Body of pancreas (tissue), 4 donors: Measurements from ENCODE around the gene PARK7. TPM values are rescaled to one million over a fixed set of nuclear protein-coding genes. Genes with fewer than 3 reads are reported as not detected.

Experiments used
- ATAC-seq: fragments of 150-250 bp; one replicate; pipeline ENCODE4 v1.9.1; 2016
- DNase-seq, 4 donors: peaks; one replicate each; pipeline ENCODE4 v3.0.0-alpha.2; 2019
- H3K27ac ChIP-seq, 4 donors: fragments of 200-600 bp; sonication (generic); 1 replicate in 3 of 4; 2 replicates in 1 of 4; pipeline versions ENCODE4 v1.5.1 to v1.6.1; 2016 to 2019; ENCODE audit warnings: mild to moderate bottlenecking in 1 of 4, mixed read lengths in 1 of 4, moderate library complexity in 1 of 4
- H3K27me3 ChIP-seq, 2 donors: fragments of 200-600 bp; sonication (generic); one replicate each; pipeline ENCODE4 v1.6.0; 2016; ENCODE audit warnings: mild to moderate bottlenecking in 1 of 2
- H3K36me3 ChIP-seq, 2 donors: fragments of 200-600 bp; sonication (generic); replicated peaks in 1 of 2; 2 replicates each; pipeline ENCODE4 v1.5.1; 2016; ENCODE audit warnings: low read depth in 2 of 2; ENCODE audit not compliant: insufficient read depth in 1 of 2
- H3K4me1 ChIP-seq: fragments of 200-600 bp; sonication (generic); one replicate; pipeline ENCODE4 v1.6.0; 2016
- H3K4me3 ChIP-seq, 2 donors: fragments of 200-600 bp; sonication (generic); 1 replicate in 1 of 2; 2 replicates in 1 of 2; pipeline ENCODE4 v1.5.1; 2016 to 2019
- H3K9me3 ChIP-seq, 3 donors: fragments of 200-600 bp; sonication (generic); 1 replicate in 2 of 3; 2 replicates in 1 of 3; pipeline ENCODE4 v1.5.1; 2016
- CTCF ChIP-seq, 7 experiments: fragments of 450-650 bp in 4 of 7; fragments of 200-600 bp in 3 of 7; sonication (generic) in 3 of 7; IDR thresholded peaks; one replicate each; pipeline ENCODE4 v1.5.1; 2016 to 2019; ENCODE audit warnings: antibody characterized with exemption in 7 of 7
- POLR2A ChIP-seq, 3 donors: fragments of 450-650 bp; IDR thresholded peaks; one replicate each; pipeline ENCODE4 v1.6.1; 2016; ENCODE audit warnings: antibody characterized with exemption in 3 of 3, mild to moderate bottlenecking in 2 of 3
- WGBS, 2 donors: methylation state at CpG; one replicate each; pipeline ENCODE4 v1.1.5; 2017; 5-methylcytosine and 5-hydroxymethylcytosine counted together
- intact Hi-C: fragments of 100-400 bp; cut with DNase I; formaldehyde crosslinking; loops from one replicate; pipeline ENCODE4 v1.15.1; 2023
- total RNA-seq, 2 donors: library from RNA; depleted of rRNA; stranded (reverse); fragments of >200 nt; gene quantifications; one replicate each; pipeline ENCODE4 v1.1.0, GENCODE V29; 2016

Gene PARK7
- total RNA-seq, 2 donors from 2014 or later = 88.3 to 110 TPM

- TF ChIP-seq POLR2A (IDR thresholded peaks at IDR 0.05) (no peak), CTCF (IDR thresholded peaks at IDR 0.05) (no peak)
- H3K27ac ChIP-seq = peak overlapping the region in 2 of 4 donors; percentile 6 to 36
- intact Hi-C loops = no loop called here
- H3K9me3 ChIP-seq = no peaks in the 10 kb centered on the region
- 82 to 84% methylated on average over 12 to 18 of the region's 18 CpGs for WGBS, 2 donors
- peak in 2 of 4 donors; percentile 20 to 43 for DNase-seq
- no peaks in the 10 kb centered on the region for H3K4me1 ChIP-seq
- peak; percentile 38 for ATAC-seq
- no peaks in the 10 kb centered on the region for H3K36me3 ChIP-seq
- no peaks in the 10 kb centered on the region for H3K27me3 ChIP-seq
- H3K4me3 ChIP-seq = no peak overlapping the region
These were observed 30.3 kb downstream of the PARK7 start for GRCh38 chr1:7991504-7992440.

DNA sequence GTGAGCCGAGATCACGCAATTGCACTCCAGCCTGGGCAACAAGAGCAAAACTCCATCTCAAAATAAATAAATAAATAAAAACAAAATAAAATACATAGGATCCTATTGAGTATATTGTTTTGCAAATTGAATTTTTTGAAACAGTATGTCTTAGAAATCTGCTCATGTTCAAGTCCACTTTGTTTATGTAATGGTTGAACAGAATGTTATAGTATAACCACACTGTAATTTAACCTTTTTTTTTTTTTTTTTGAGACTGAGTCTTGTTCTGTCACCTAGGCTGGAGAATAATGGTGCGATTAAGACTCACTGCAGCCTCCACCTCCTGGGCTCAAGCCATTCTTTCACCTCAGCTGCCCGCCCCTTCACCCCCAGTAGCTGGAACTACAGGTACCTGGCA, 31.4 kb downstream of the PARK7 start:
- intact Hi-C loops = no loop called here
- Histone ChIP-seq H3K27me3 (no peaks in the 10 kb centered on the region), H3K9me3 (no peaks in the 10 kb centered on the region), H3K27ac (no peak overlapping the region), H3K36me3 (no peaks in the 10 kb centered on the region), H3K4me3 (no peak overlapping the region), H3K4me1 (no peaks in the 10 kb centered on the region)
- no peak for DNase-seq
- TF ChIP-seq POLR2A (IDR thresholded peaks at IDR 0.05) = no peak
- no peak for TF ChIP-seq CTCF (IDR thresholded peaks at IDR 0.05)
- no peak for ATAC-seq
- WGBS, 2 donors = 88% methylated on average over 4 of the region's 4 CpGs

DNA sequence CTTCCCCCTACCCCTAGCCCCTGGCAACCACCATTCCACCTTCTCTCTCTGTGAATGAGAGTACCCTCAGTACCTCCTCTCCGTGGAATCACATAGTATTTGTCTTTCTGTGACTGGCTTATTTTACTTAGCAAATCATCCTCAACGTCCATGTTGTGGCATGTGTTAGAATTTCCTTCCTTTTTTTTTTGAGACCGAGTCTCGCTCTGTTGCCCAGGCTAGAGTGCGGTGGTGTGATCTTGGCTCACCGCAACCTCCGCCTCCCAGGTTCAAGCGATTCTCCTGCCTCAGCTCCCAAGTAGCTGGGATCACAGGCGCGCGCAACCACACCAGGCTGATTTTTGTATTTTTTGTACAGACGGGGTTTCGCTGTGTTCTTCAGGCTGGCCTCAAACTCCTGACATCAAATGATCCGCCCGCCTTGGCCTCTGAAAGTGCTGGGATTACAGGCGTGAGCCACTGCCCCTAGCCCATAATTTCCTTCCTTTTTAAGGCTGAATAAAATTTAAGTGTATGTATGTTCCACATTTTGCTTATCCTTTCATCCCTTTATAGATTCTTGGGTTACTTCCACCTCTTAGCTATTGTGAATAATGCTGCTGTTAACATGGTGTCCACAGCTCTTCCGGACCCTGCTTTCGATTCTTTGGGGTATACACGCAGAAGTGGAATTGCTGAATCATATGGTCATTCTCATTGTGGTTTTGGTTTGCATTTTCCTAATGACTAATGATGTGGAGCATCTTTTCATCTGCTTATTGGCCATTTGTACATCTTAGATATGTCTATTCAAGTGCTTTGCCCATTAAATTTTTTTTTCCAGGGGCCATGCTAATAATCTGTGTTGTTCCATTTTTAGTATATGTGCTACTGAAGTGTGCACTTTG, 32.3 kb downstream of the PARK7 start:
- DNase-seq = no peak
- intact Hi-C loops = no loop called here
- Histone ChIP-seq H3K27ac (no peak overlapping the region), H3K4me3 (no peak overlapping the region), H3K9me3 (no peaks in the 10 kb centered on the region), H3K4me1 (no peaks in the 10 kb centered on the region), H3K27me3 (no peaks in the 10 kb centered on the region), H3K36me3 (no peaks in the 10 kb centered on the region)
- 83 to 91% methylated on average over 18 to 19 of the region's 19 CpGs for WGBS, 2 donors
- no peak for ATAC-seq
- no peak for TF ChIP-seq CTCF (IDR thresholded peaks at IDR 0.05)
- TF ChIP-seq POLR2A (IDR thresholded peaks at IDR 0.05) = no peak

GRCh38 chr1:7994827-7995226, 33.3 kb downstream of the PARK7 start:
- WGBS, 2 donors = 95 to 100% methylated on average over 1 of the region's 1 CpG
- Histone ChIP-seq H3K4me3 (no peak overlapping the region), H3K27ac (no peak overlapping the region), H3K9me3 (no peaks in the 10 kb centered on the region), H3K27me3 (no peaks in the 10 kb centered on the region), H3K4me1 (no peaks in the 10 kb centered on the region), H3K36me3 (no peaks in the 10 kb centered on the region)
- ATAC-seq (no peak), DNase-seq (no peak)
- intact Hi-C loops = no loop called here
- TF ChIP-seq POLR2A (IDR thresholded peaks at IDR 0.05) (no peak), CTCF (IDR thresholded peaks at IDR 0.05) (no peak)
